M059J (cell line): ENCODE results near the gene HHAT. TPM values are rescaled to one million over a fixed set of nuclear protein-coding genes. Genes with fewer than 3 reads are reported as not detected.
"Not testable (repeated sequence)": the region's sequence is repeated elsewhere in the genome, so short reads cannot be mapped to it uniquely, and the experiment has no call there.

Experiments
- DNase-seq: peaks from one replicate; pipeline ENCODE4 v3.0.0-alpha.2; 2012; ENCODE audit warnings: low read depth
- total RNA-seq: library from RNA; depleted of rRNA; stranded (reverse); fragments of >200 nt; shearing (Covaris generic); gene quantifications from 2 replicates; pipeline ENCODE4 v1.2.3, GENCODE V29; 2014

HHAT gene
- total RNA-seq, 1 experiment from 2014 or later, result 5.2 TPM

GRCh38 chr1:210313921-210314320, 14.8 kb upstream of the HHAT start:
- no peak for DNase-seq

GRCh38 chr1:210315529-210315928, 13.2 kb upstream of the HHAT start:
- no peak for DNase-seq

GRCh38 chr1:210321131-210321530, 7.6 kb upstream of the HHAT start:
- DNase-seq, result no peak

GRCh38 chr1:210321552-210321951, 7.2 kb upstream of the HHAT start:
- DNase-seq, result no peak

GRCh38 chr1:210323957-210324356, 4.7 kb upstream of the HHAT start:
- no peak for DNase-seq

GRCh38 chr1:210325026-210325670, 3.6 kb upstream of the HHAT start:
- no peak for DNase-seq

- DNase-seq, result no peak
Measured at GRCh38 chr1:210328032-210328745, 513 bp upstream of the HHAT start.

GRCh38 chr1:210330279-210330866, 1.7 kb downstream of the HHAT start:
- peak; percentile 64 for DNase-seq

GRCh38 chr1:210332233-210332632, 3.5 kb downstream of the HHAT start:
- DNase-seq, result no peak

GRCh38 chr1:210332719-210333398, 4.2 kb downstream of the HHAT start:
- DNase-seq, result peak; percentile 82

GRCh38 chr1:210335001-210335400, 6.3 kb downstream of the HHAT start:
- DNase-seq, result no peak

- no peak for DNase-seq
Measured at GRCh38 chr1:210336362-210336761, 7.7 kb downstream of the HHAT start.

GRCh38 chr1:210339500-210339899, 10.8 kb downstream of the HHAT start:
- DNase-seq, result peak; percentile 13

GRCh38 chr1:210340311-210340710, 11.6 kb downstream of the HHAT start:
- no peak for DNase-seq

GRCh38 chr1:210340841-210341240, 12.1 kb downstream of the HHAT start:
- no peak for DNase-seq

GRCh38 chr1:210342986-210343780, 14.5 kb downstream of the HHAT start:
- DNase-seq, result peak; percentile 19

GRCh38 chr1:210344706-210345105, 16.0 kb downstream of the HHAT start:
- peak; percentile 13 for DNase-seq

- peak; percentile 37 for DNase-seq
Measured at GRCh38 chr1:210347112-210347511, 18.4 kb downstream of the HHAT start.

- DNase-seq, result no peak
Measured at GRCh38 chr1:210351496-210351895, 22.8 kb downstream of the HHAT start.

- no peak for DNase-seq
Measured at GRCh38 chr1:210352575-210352974, 23.9 kb downstream of the HHAT start.

- DNase-seq, result not testable (repeated sequence)
Measured at GRCh38 chr1:210354305-210354704, 25.6 kb downstream of the HHAT start.

GRCh38 chr1:210358626-210359025, 29.9 kb downstream of the HHAT start:
- DNase-seq, result no peak
